ENCODE results near the gene PHACTR4.
"Not testable (repeated sequence)": the region's sequence is repeated elsewhere in the genome, so short reads cannot be mapped to it uniquely, and the experiment has no call there.

Gene PHACTR4

DNA sequence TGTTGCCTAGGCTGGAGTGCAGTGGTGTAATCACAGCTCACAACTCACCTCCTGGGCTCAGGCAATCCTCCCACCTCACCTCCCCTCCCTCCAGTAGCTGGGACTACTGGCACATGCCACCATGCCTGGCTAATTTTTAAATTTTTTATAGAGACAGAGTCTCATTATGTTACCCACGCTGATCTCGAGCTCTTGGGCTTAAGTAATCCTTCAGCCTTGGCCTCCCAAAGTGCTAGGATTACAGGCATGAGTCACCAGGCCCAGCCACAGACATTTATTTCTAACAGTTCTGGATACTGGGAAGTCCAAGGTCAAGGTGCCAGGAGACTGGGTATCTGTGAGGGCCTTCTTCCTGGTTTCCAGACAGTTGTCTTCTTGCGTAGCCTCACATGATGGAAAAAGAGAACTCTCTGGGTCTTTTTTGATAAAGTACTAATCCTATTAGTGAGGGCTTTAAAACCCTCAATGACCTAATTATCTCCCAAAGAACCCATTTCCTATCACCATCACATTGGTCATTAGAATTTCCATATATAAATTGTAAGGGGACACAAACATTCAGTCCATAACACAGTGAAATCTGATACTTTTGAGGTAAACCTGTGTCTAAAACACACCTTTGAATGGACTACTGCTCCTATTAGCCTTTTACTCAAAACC lies 67.9 kb downstream of the PHACTR4 start:
- no peak for DNase-seq (ENCODE audit: low read depth)

DNA sequence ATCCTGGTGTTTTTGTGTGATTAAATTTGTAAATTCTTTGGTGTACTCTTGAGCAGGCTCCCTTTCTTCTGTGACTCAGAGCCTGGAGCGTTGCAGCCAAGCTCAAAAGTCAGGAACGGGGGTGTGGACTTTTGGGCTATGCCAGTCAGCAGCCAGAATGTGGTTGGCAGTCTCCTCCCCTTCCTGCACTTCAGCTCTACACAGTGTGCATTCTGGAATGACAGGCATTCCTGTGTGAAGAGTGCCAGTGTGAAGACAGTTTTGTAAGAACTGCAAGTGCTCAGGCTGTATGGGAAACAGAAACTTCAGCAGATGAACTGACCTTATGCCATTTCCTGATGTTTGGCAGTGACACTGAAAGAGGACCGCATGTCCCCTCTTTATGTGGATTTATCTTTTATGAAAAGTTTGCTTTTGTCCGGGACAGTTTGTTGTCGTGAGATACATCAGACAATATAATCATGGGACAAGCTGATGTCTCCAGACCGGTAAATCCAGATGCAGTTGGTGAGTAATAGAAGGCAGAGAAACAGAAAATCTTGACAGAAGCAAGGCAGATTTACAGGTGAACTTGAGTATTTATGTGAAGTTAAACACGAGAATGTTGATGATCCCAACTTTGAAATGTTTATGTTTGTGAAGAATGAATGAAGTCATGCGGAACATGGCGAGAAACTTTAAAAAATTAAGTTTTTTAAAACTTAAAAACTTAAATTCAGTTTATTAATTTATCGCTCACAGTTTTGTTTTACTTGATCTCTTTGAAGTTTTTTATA lies 68.6 kb downstream of the PHACTR4 start:
- DNase-seq (ENCODE audit: low read depth) = no peak

DNA sequence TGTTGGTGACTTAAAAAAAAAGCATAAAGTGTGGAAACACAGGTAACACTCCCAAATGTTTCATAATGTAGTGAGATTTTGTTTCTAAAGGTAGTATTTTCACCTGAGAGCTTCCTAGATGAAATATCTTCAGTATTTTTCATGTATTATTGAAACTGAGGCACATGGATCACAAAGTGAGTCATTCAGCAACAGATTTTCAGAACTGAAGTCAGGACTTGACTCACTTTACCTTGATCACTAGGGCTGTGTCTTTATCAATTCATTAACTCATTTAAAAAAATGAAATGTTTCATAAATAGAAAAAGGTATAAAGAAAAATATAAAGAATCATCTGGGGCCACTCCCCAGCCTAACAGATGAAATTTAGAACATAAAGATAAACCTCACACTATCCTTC lies 69.8 kb downstream of the PHACTR4 start:
- no peak for DNase-seq (ENCODE audit: low read depth)

DNA sequence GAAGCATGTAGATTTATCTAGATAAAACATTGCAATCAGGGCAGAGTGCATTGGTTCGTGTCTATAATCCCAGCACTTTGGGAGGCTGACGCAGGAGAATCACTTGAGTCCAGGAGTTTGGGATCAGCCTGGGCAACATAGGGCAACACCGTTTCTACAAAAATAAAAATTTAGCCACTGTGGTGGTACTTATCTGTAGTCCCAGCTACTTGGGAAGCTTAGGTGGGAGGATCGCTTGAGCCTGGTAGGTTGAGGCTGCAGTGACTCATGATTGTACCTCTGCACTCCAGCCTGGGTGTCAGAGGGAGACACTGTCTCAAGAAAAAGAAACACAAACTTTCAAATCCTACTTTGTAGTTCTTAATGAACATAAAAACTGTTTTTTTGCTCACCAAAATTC lies 72.1 kb downstream of the PHACTR4 start:
- no peak for DNase-seq (ENCODE audit: low read depth)

DNA sequence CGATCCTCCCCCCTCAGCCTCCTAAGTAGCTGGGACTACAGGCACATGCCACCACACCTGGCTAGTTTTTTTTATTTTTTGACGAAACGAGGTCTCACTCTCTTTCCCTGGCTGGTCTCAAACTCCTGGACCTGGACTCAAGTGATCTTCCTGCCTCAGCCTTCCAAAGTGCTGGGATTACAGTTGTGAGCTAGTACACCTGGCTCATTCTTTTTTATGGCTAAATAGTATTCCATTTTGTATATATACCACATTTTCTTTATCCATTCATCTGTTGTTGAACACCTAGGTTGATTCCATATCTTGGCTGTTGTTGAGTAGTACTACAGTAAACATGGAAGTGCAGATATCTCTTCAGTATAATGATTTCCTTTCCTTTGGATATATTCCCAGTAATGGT lies 74.0 kb downstream of the PHACTR4 start:
- no peak for DNase-seq (ENCODE audit: low read depth)

DNA sequence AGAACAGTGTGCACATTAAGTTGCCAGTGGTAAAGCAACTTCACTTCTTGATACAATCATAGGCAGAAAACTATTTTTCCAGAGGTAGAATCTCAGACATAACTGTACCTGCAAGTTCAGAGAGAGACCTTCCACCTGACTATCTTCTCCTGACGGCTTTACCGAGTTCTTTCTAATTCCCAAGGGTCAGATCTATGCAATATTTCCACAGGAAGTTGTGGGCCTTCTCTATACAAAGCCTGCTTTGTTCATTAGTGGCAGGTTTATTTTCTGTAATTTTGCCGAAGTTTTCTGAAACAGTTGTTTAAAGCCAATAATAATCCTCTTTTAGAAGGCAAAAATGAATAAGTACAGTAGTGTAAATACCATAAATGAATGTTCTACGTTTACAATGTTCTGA lies 78.1 kb downstream of the PHACTR4 start:
- no peak for DNase-seq (ENCODE audit: low read depth)

DNA sequence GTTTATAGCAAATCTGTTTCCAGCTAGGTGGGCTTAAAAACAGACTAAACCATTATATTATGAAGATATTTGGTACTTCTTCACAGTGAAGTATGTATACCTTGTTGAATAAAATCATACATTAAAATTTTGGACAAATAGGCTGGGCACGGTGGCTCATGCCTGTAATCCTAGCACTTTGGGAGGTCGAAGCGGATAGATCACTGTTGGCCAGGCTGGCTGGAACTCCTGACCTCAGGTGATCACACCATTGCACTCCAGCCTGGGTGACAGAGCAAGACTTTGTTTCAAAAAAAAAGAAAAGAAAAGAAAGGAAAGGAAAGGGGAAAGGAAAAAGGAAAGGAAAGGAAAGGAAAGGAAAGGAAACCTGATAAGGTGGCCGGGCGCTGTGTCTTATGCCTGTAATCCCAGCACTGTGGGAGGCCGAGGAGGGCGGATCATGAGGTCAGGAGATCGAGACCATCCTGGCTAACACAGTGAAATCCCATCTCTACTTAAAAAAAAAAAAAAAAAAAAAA lies 78.6 kb downstream of the PHACTR4 start:
- not testable (repeated sequence) for DNase-seq (ENCODE audit: low read depth)

DNA sequence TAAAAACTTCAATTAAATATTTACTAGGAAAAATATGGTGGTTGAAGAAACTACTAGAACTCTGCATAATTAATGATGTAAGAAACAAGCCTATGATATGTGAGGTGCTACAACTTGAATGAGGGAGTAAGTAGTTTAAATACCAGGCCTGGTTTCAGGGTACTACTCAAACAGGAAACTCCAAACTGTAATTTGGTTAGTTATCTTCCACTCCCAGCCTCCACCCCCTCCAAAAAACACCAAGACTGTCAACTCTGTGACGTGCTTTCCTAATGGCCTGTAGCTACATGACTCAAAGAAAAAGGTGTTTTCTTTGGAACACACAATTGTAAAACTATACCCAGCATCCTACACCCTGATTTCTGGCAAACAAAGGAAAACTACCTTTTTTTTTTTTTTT lies 80.4 kb downstream of the PHACTR4 start:
- no peak for DNase-seq (ENCODE audit: low read depth)

DNA sequence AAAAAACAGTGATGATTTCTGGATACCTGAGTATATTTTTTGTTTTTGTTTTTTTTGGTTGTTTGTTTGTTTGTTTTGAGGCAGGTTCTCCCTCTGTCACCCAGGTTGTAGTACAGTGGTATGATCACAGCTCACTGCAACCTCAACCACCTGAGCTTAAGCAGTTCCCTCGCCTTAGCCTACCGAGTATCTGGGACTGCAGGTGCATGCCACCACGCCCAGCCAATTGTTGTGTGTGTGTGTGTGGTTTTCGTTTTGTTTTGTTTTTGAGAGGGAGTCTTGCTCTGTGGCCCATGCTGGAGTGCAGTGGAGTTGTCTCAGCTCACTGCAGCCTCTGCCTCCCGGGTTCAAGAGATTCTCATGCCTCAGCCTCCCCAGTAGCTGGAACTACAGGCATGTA lies 81.0 kb downstream of the PHACTR4 start:
- DNase-seq (ENCODE audit: low read depth) = no peak

DNA sequence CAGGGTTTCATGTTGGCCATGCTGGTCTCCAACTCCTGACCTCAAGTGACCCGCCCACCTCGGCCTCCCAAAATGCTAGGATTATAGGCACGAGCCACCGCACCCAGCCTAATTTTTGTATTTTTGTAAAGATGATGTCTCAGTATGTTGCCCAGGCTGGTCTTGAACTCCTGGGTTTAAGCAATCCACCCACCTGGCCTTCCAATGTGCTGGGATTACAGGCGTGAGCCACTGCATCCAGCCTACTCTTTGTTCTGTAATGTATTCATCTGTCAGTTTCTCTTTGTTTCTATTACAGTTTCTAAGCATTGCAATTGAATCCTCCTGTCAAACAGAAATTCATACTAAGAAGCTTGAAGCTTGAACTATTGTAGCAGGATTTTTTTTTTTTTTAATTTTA lies 81.5 kb downstream of the PHACTR4 start:
- no peak for DNase-seq (ENCODE audit: low read depth)

DNA sequence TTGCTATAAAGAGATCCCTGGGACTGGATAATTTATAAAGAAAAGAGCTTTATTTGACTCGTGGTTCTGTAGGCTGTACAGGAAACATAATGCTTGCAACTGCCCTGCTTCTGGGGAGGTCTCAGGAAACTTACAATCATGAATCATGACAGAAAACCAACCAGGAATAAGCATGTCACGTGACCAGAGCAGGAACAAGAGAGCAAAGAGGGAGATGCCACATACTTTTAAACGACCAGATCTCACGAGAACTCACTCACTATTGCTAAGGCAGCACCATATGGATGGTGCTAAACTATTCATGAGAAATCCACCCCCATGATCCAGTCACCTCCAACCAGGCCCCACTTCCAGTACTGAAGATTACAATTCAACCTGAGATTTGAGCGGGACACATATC lies 86.5 kb downstream of the PHACTR4 start:
- DNase-seq (ENCODE audit: low read depth) = no peak

DNA sequence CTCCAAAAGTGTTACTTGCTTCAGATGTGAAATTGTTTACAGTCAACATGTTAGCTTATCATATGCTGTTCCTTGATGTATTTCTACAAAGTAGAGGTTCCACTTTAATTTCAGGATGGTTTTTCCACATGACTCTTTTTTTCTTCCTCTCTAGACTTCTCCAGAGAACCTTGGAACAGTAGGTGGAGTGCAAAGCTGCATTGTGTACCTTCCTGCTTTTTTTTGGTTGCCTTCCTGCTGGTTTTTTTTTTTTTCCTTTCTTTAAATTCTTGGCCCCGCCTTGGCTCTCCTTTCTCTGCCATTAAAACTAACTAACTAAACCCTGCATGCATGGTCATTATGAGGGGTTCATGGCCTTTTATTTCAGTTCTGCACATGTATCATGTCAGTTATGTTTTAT lies 88.1 kb downstream of the PHACTR4 start:
- no peak for DNase-seq (ENCODE audit: low read depth)

DNA sequence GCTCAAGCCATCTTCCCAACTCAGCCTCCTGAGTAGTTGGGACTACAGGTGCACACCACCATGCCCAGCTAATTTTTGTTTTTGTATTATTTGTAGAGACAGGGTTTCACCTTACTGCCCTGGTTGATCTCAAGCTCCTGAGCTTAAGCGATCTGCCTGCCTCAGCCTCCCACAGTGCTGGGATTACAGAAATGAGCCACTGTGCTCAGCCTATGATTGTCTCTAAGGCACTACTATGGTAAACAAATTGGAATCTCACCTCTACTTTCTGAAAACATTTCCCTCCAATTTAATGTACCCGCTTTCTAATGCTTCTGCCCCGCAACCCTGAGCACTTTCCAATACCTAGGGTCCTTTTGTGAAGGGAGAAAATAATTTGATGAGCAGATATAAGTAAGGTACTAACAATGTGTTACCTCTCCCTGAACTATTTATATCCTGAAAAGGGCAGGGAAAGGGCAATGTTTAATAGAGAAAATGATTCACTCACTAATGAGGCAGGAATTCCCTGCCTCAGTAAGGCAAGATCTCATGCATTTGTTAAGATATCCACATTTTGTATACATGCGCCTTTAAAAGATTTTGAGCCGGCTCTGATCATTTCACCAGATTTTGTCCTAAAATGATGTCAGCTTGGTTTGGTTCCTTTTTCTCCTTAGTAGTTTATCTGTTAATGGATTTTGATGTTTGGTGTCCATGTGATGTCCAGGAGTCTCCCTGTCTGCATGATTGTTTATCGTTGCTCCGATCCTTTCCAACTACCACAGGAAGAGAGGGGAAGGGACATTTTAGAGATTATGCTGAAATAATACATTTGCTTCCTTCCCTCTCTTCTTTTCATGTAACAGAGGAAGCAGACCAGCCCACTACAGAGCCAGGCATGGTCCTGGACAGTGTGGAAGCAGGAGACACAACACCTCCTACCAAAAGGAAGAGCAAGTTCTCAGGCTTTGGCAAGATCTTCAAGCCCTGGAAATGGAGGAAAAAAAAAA lies 89.0 kb downstream of the PHACTR4 start:
- DNase-seq (ENCODE audit: low read depth) = no peak

DNA sequence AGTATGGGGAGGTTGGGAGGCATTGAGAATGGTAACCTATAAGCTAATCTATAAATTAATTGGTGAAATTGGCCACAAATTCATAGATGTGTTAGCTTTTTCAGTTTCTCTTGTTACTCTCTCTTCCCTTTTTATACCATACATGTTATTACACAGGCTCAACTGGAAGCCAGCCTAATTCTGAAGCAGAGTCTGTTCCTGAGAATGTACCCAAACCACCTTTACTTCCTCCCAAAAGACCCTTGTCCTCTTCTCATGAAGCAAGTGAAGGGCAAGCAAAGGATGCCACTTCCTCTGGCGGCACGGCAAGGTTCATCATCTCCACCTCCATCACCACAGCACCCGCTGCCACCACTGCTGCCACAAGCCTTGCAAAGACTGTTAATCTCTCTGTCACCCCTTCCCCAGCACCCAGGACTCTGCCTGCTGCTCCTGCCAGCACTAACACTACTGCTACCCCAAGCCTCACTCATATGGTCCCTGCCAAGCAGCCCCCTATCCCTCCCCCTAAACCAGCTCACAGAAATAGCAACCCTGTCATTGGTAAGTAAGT lies 96.8 kb downstream of the PHACTR4 start:
- no peak for DNase-seq (ENCODE audit: low read depth)

DNA sequence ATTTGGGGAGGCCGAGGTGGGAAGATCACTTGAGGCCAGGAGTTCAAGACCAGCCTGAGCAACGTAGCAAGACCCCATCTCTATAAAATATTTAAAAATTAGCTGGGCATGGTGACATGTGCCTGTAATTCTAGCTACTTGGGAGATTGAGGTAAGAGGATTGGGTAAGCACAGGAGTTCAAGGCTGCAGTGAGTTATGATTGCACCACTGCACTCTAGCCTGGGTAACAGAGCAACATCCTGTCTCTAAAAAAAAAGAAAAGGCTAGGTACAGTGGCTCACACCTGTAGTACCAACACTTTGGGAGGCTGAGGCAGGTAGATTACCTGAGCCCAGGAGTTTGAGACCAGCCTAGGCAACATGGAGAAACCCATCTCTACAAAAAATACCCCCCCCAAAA lies 100.6 kb downstream of the PHACTR4 start:
- no peak for DNase-seq (ENCODE audit: low read depth)

DNA sequence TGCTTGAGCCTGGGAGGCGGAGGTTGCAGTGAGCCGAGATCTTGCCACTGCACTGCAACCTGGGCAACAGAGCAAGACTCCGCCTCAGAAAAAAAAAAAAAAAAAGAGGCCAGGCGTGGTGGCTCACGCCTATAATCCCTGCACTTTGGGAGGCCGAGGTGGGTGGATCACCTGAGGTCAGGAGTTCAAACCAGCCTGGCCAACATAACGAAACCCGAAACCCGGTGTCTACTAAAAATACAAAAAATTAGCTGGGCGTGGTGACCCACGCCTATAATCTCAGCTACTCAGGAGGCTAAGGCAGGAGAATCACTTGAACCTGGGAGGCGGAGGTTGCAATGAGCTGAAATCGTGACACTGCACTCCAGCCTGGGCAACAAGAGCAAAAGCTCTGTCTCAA lies 110.0 kb downstream of the PHACTR4 start:
- not testable (repeated sequence) for DNase-seq (ENCODE audit: low read depth)

DNA sequence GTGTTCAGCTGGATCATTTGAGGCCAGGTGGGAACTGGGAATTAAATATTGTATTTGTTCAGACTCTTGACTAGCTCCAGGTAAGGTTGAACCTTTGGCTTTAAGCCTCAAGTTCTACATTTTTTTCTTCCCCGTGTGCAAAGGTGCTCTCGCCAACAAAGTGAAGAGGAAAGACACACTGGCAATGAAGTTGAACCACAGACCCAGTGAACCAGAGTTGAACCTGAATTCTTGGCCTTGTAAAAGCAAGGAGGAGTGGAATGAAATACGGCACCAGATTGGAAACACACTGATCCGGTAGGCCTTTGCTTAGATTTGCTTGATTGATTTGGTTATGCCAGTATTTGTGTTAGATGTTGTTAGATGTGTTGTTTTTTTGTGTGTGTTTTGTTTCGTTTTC lies 110.8 kb downstream of the PHACTR4 start:
- no peak for DNase-seq (ENCODE audit: low read depth)

DNA sequence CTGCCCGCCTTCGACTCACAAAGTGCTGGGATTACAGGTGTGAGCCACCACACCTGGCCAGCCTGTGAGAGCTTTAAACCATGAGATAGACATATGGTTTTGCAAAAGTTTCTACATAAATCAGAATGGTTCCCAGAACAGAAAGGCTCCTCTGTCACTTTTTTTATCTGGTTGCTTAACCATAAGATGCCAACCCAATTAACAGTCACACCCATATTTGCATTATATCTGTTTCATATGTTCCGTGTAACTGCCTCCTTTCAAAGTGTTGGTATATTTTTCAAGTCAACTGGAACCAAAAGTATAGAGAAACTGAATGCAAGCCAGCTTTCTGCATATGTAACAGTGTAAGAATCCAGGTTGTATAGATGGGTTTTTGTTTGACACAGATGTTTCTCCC lies 112.6 kb downstream of the PHACTR4 start:
- no peak for DNase-seq (ENCODE audit: low read depth)

DNA sequence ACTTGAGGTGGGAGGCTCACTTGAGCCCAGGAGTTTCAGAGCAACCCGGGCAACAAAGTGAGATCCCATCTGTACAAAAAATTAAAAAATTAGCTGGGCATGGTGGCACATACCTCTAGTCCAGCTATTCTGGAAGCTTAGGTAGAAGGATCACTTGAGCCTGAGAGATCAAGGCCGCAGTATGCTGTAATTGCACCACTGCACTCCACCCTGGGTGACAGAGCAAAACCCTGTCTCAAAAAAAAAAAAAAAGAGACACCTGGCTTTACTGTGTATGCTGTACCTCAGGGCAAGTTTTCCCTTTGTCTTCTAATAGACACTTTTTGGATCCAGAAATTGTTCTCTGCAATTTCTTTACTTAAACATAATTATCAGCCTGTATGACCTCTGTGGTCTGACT lies 113.2 kb downstream of the PHACTR4 start:
- no peak for DNase-seq (ENCODE audit: low read depth)

DNA sequence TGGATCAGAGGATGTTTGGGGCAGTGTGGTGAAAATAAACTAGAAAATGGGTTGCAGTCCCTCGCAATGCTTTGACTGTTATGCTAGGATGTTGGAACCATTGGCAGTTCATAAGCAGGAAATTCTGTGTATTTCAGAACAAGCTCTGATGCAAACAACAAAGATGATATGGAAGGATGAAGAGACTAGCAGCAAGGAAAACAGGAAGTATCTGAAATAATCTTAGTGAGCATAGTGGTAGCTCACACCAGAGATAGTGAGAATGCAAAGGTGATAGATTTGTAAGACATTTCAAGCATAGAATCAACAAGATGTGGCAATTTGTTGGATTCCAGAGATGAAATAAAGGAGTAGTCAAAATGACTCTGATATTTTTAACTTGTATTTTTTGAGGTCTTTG lies 125.2 kb downstream of the PHACTR4 start:
- no peak for DNase-seq (ENCODE audit: low read depth)

DNA sequence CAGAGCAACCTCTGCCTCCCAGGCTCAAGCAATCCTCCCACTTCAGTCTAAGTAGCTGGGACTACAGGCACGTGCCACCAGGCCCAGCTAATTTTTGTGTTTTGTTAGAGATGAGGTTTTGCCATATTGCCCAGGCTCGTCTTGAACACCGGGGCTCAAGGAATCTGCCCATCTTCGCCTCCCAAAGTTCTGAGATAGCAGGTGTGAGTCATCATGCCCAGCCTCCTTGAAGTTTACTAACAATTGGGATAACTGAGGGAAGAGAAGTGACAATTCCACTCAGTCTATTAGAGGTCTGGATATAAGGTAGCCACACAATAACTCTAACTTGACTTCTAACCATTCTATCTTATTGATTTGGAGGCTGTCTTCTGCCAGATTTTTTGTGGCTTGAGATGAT lies 130.0 kb downstream of the PHACTR4 start:
- DNase-seq (ENCODE audit: low read depth) = no peak

DNA sequence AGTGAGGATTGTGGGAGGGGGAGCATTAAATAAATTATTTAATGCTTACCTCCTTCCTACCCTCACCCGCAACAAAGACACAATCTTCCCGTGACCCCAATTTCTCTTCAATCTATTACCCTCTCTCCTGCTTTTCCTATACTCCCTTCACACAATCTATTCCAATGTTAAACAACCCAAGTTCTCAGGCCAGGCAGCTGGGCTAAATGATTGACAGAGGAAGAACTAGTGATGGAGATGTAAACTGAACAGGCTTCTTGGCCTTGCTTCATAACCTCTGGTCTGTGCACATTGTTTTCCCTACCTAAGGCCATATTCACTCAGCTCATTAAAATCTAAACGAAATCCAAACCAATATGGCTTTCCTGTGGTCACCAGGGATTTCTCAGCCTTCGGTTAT lies 132.4 kb downstream of the PHACTR4 start:
- DNase-seq (ENCODE audit: low read depth) = no peak
